ENCODE measurements around the gene KIT. TPM values are rescaled to one million over a fixed set of nuclear protein-coding genes. Genes with fewer than 3 reads are reported as not detected.
A peak's percentile ranks its signal among the peaks of the same experiment; 100 is the strongest.

KIT gene
- total and polyA plus RNA-seq, 4 donors, result 3.9 to 74.4 (median 15.3) TPM

- Histone ChIP-seq H3K27me3 (ENCODE audit: control insufficient read depth in 3 of 3, insufficient read depth in 3 of 3, low read length in 2 of 3) (no peaks in the 10 kb centered on the region), H3K4me1 (ENCODE audit: control insufficient read depth in 5 of 5, insufficient read depth in 5 of 5, low read length in 5 of 5) (no peaks in the 10 kb centered on the region), H3K27ac (ENCODE audit: low read depth in 1 of 2, low read length in 1 of 2) (no peak overlapping the region), H3K36me3 (ENCODE audit: control insufficient read depth in 4 of 4, insufficient read depth in 4 of 4, low read length in 4 of 4) (no peaks in the 10 kb centered on the region), H3K9ac (ENCODE audit: insufficient read depth in 1 of 2, low read length in 2 of 2) (no peak overlapping the region), H3K4me3 (no peak overlapping the region), H3K9me3 (ENCODE audit: control insufficient read depth in 4 of 4, insufficient read depth in 3 of 4, low read length in 3 of 4) (no peaks in the 10 kb centered on the region)
- 70 to 82% methylated on average over 2 of the region's 2 CpGs for WGBS, 2 donors
- ATAC-seq (ENCODE audit: insufficient read depth, low FRiP score), result no peak
- TF ChIP-seq, protein P1, sequence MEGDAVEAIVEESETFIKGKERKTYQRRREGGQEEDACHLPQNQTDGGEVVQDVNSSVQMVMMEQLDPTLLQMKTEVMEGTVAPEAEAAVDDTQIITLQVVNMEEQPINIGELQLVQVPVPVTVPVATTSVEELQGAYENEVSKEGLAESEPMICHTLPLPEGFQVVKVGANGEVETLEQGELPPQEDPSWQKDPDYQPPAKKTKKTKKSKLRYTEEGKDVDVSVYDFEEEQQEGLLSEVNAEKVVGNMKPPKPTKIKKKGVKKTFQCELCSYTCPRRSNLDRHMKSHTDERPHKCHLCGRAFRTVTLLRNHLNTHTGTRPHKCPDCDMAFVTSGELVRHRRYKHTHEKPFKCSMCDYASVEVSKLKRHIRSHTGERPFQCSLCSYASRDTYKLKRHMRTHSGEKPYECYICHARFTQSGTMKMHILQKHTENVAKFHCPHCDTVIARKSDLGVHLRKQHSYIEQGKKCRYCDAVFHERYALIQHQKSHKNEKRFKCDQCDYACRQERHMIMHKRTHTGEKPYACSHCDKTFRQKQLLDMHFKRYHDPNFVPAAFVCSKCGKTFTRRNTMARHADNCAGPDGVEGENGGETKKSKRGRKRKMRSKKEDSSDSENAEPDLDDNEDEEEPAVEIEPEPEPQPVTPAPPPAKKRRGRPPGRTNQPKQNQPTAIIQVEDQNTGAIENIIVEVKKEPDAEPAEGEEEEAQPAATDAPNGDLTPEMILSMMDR (IDR thresholded peaks at IDR 0.05; ENCODE audit: control extremely low read depth, extremely low read depth), result no peak
- DNase-seq, result no peak
These were observed 96.6 kb downstream of the KIT start for GRCh38 chr4:54754394-54754793.

DNA sequence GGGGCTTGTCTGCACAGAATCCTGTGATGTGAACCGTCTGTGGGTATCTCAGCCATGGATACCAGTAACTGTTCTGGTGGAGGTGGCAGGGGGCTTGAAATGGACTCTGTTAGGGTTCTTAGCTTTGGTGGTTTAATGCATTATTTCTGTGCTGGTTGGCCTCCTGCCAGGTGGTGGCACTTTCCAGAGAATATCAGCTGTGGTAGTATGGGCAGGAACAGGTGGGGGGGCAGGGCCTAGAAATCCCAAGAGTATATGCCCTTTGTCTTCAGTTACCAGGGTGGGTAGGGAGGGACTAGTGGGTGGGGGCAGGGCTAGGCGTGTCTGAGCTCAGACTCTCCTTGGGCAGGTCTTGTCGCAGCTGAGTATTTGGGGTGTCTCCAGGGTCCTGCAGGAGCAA is 106.7 kb downstream of the KIT start:
- no peak overlapping the region for H3K4me3 ChIP-seq
- H3K36me3 ChIP-seq (ENCODE audit: control insufficient read depth in 4 of 4, insufficient read depth in 4 of 4, low read length in 4 of 4), result no peaks in the 10 kb centered on the region
- WGBS, 2 donors, result 92 to 94% methylated on average over 3 of the region's 3 CpGs
- H3K9me3 ChIP-seq (ENCODE audit: control insufficient read depth in 4 of 4, insufficient read depth in 3 of 4, low read length in 3 of 4), result peaks cover 0 to 2% (median 0%) of the 10 kb centered on the region in 4 donors
- no peak overlapping the region for H3K27ac ChIP-seq (ENCODE audit: low read depth in 1 of 2, low read length in 1 of 2)
- no peaks in the 10 kb centered on the region for H3K4me1 ChIP-seq (ENCODE audit: control insufficient read depth in 5 of 5, insufficient read depth in 5 of 5, low read length in 5 of 5)
- H3K9ac ChIP-seq (ENCODE audit: insufficient read depth in 1 of 2, low read length in 2 of 2), result no peak overlapping the region
- ATAC-seq (ENCODE audit: insufficient read depth, low FRiP score) (no peak), DNase-seq (no peak)
- TF ChIP-seq, protein P1 (IDR thresholded peaks at IDR 0.05; ENCODE audit: control extremely low read depth, extremely low read depth), result no peak
- H3K27me3 ChIP-seq (ENCODE audit: control insufficient read depth in 3 of 3, insufficient read depth in 3 of 3, low read length in 2 of 3), result no peaks in the 10 kb centered on the region

DNA sequence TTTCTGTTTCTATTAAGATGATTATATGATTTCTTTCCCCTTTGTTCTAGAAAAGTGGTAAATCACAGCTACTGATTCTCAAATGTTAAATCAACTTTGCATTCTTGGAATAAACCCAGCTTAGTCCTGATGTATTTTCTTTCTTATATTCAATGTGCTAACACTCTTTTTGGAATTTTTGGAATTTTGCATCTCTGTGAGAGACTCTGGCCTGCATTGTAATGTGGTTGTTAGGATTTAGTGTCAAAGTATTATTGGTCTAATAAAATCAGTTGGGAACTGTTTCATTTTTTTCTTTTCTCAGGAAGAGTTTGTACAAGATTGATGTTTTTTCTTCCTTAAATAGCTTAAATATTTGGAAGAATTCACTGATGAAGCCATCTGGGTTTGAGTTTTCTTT is 109.6 kb downstream of the KIT start:
- H3K9me3 ChIP-seq (ENCODE audit: control insufficient read depth in 4 of 4, insufficient read depth in 3 of 4, low read length in 3 of 4), result peaks cover 0 to 4% (median 0%) of the 10 kb centered on the region in 4 donors
- no peak overlapping the region for H3K4me3 ChIP-seq
- no peak for ATAC-seq (ENCODE audit: insufficient read depth, low FRiP score)
- no peak overlapping the region for H3K9ac ChIP-seq (ENCODE audit: insufficient read depth in 1 of 2, low read length in 2 of 2)
- no peaks in the 10 kb centered on the region for H3K4me1 ChIP-seq (ENCODE audit: control insufficient read depth in 5 of 5, insufficient read depth in 5 of 5, low read length in 5 of 5)
- DNase-seq, result no peak
- H3K27ac ChIP-seq (ENCODE audit: low read depth in 1 of 2, low read length in 1 of 2), result no peak overlapping the region
- H3K36me3 ChIP-seq (ENCODE audit: control insufficient read depth in 4 of 4, insufficient read depth in 4 of 4, low read length in 4 of 4), result no peaks in the 10 kb centered on the region
- H3K27me3 ChIP-seq (ENCODE audit: control insufficient read depth in 3 of 3, insufficient read depth in 3 of 3, low read length in 2 of 3), result no peaks in the 10 kb centered on the region
- TF ChIP-seq, protein P1 (IDR thresholded peaks at IDR 0.05; ENCODE audit: control extremely low read depth, extremely low read depth), result no peak

DNA sequence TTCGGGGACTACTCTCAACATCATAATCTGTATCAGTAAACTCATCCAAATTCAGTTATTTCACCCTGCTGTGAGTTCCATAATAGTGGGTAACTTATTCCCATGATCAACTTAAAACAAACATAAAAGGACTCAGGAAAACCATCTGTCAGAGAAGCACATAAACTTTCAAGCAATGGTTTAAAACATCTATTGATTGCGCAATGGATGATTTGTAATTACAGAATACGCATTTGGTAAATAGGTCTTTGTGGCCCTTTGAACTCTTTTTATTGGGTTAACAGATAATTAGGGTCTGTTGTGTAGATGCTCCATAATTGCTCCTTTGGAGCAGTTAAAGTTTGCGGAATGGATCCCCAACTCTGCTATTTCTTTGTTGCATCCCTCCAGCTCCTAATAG is 115.3 kb downstream of the KIT start:
- Histone ChIP-seq H3K4me1 (ENCODE audit: control insufficient read depth in 5 of 5, insufficient read depth in 5 of 5, low read length in 5 of 5) (no peaks in the 10 kb centered on the region), H3K27ac (ENCODE audit: low read depth in 1 of 2, low read length in 1 of 2) (no peak overlapping the region), H3K27me3 (ENCODE audit: control insufficient read depth in 3 of 3, insufficient read depth in 3 of 3, low read length in 2 of 3) (no peaks in the 10 kb centered on the region), H3K36me3 (ENCODE audit: control insufficient read depth in 4 of 4, insufficient read depth in 4 of 4, low read length in 4 of 4) (no peaks in the 10 kb centered on the region), H3K4me3 (no peak overlapping the region), H3K9me3 (ENCODE audit: control insufficient read depth in 4 of 4, insufficient read depth in 3 of 4, low read length in 3 of 4) (peaks cover 0 to 1% (median 0%) of the 10 kb centered on the region in 4 donors), H3K9ac (ENCODE audit: insufficient read depth in 1 of 2, low read length in 2 of 2) (no peak overlapping the region)
- peak in 1 of 3 donors; percentile 6 for DNase-seq
- TF ChIP-seq, protein P1 (IDR thresholded peaks at IDR 0.05; ENCODE audit: control extremely low read depth, extremely low read depth), result no peak
- WGBS, 2 donors, result 92 to 93% methylated on average over 4 of the region's 4 CpGs
- ATAC-seq (ENCODE audit: insufficient read depth, low FRiP score), result no peak
